K562 (cell line): ENCODE measurements around the gene PLXNA3. TPM values are rescaled to one million over a fixed set of nuclear protein-coding genes. Genes with fewer than 3 reads are reported as not detected.

Source experiments
- ATAC-seq: fragments of 200-7000 bp; cut with Tn5 transposase; 3 replicates; pipeline ENCODE4 v1.9.1; 2020; ENCODE audit warnings: moderate library complexity
- BruUV-seq: library from RNA; stranded (reverse); fragments of 400-500 nt; replicated peaks from 2 replicates; lab custom pipeline; 2021; lab: Mats Ljungman, UMichigan
- CTCF ChIA-PET: fragments of 300-600 bp; formaldehyde crosslinking; extraction: SDS; loops from one replicate; lab custom pipeline; 2021; ENCODE audit warnings: low intra/inter-chr PET ratio; lab: Yijun Ruan, JAX
- POLR2A ChIA-PET: fragments of 300-600, 350-650 bp; sonication (Branson Sonifier 250); formaldehyde crosslinking; extraction: SDS; loops from one replicate; lab custom pipeline; 2021; ENCODE audit warnings: antibody characterized with exemption, inconsistent platforms; lab: Yijun Ruan, JAX
- DNase-seq, 4 experiments: peaks; one replicate each; pipeline versions ENCODE4 v3.0.0 to v3.0.0-alpha.2; 2011 to 2018; ENCODE audit warnings: low spot score in 3 of 4, mixed read lengths in 3 of 4; ENCODE audit errors: extremely low read depth in 1 of 4
- FAIRE-seq: peaks from 2 replicates; lab custom pipeline; 2011; peaks lifted over from hg19 to GRCh38; lab: Jason Lieb, UNC
- H2AFZ ChIP-seq: 2 replicates; pipeline ENCODE4 v1.6.0; 2011; ENCODE audit warnings: low read depth, low read length, control low read depth, inconsistent platforms
- H3K27ac ChIP-seq: fragments of 200-600 bp; 3 replicates; pipeline ENCODE4 v1.8.0; 2011; ENCODE audit warnings: low read depth, mild to moderate bottlenecking, control low read depth, inconsistent platforms, low read length, moderate library complexity, mixed read lengths; ENCODE audit errors: extremely low read depth
- H3K27me3 ChIP-seq, 2 experiments: fragments of 300-600 bp in 1 of 2; 2 replicates in 1 of 2; 3 replicates in 1 of 2; pipeline versions ENCODE4 v1.6.0 to v1.8.0; 2011; ENCODE audit warnings: inconsistent platforms in 2 of 2, low read length in 2 of 2, mild to moderate bottlenecking in 1 of 2, mixed read lengths in 1 of 2, moderate library complexity in 1 of 2; ENCODE audit not compliant: control insufficient read depth in 2 of 2, insufficient read depth in 2 of 2
- H3K36me3 ChIP-seq: fragments of 300-600 bp; 3 replicates; pipeline ENCODE4 v1.8.0; 2011; ENCODE audit warnings: mild to moderate bottlenecking, low read length, inconsistent platforms; ENCODE audit not compliant: control insufficient read depth, insufficient read depth
- H3K4me1 ChIP-seq, 2 experiments: fragments of 200-600 bp in 1 of 2; replicated peaks in 1 of 2; 2 replicates in 1 of 2; 3 replicates in 1 of 2; pipeline versions ENCODE4 v1.5.1 to v1.8.0; 2011; ENCODE audit warnings: inconsistent platforms in 2 of 2, low read length in 2 of 2, mild to moderate bottlenecking in 1 of 2, mixed read lengths in 1 of 2, moderate library complexity in 1 of 2; ENCODE audit not compliant: control insufficient read depth in 2 of 2, insufficient read depth in 2 of 2
- H3K4me2 ChIP-seq: 2 replicates; pipeline ENCODE4 v1.6.1; 2011; ENCODE audit warnings: low read length, control low read depth, inconsistent platforms, mixed read lengths; ENCODE audit not compliant: insufficient read depth
- H3K4me3 ChIP-seq: fragments of 200-600 bp; sonication (generic), shearing (Covaris generic); 2 replicates; pipeline ENCODE4 v1.5.1; 2016; ENCODE audit warnings: control low read depth, inconsistent platforms
- H3K79me2 ChIP-seq: fragments of 200-600 bp; 3 replicates; pipeline ENCODE4 v1.8.0; 2011; ENCODE audit warnings: low read length, inconsistent platforms; ENCODE audit not compliant: control insufficient read depth, insufficient read depth
- H3K9ac ChIP-seq, 2 experiments: 2 replicates each; pipeline versions ENCODE4 v1.6.0 to v1.6.1; 2011; ENCODE audit warnings: low read depth in 2 of 2, low read length in 2 of 2, control low read depth in 1 of 2, inconsistent platforms in 1 of 2, mild to moderate bottlenecking in 1 of 2, mixed read lengths in 1 of 2; ENCODE audit not compliant: insufficient read depth in 1 of 2
- H3K9me1 ChIP-seq: one replicate; pipeline ENCODE4 v1.6.0; 2011; ENCODE audit warnings: inconsistent platforms, mild to moderate bottlenecking, low read length, moderate library complexity; ENCODE audit not compliant: control insufficient read depth, insufficient read depth
- H3K9me3 ChIP-seq: replicated peaks from 2 replicates; pipeline ENCODE4 v1.5.1; 2011; ENCODE audit warnings: low read depth, low read length, inconsistent platforms; ENCODE audit not compliant: control insufficient read depth, insufficient read depth
- H4K20me1 ChIP-seq: replicated peaks from 2 replicates; pipeline ENCODE4 v1.6.1; 2011; ENCODE audit warnings: low read length, inconsistent platforms, mixed read lengths; ENCODE audit not compliant: control insufficient read depth, insufficient read depth
- BRD9 ChIP-seq: fragments of 450-650 bp; IDR thresholded peaks from 2 replicates; pipeline ENCODE4 v1.6.1; 2018; ENCODE audit warnings: low read depth; ENCODE audit not compliant: partially characterized antibody
- GTF2E2 ChIP-seq: fragments of 200-800 bp; sonication (Bioruptor generic); IDR thresholded peaks from 2 replicates; pipeline ENCODE4 v1.6.1; 2016; ENCODE audit warnings: missing genetic modification characterization, missing compliant biosample characterization
- NR2C2 ChIP-seq, 2 experiments: fragments of 200-800 bp in 1 of 2; sonication (Bioruptor generic) in 1 of 2; sonication (generic) in 1 of 2; formaldehyde crosslinking in 1 of 2; IDR thresholded peaks; 2 replicates each; pipeline versions ENCODE4 v1.6.1 to v1.8.0; 2016 to 2022; ENCODE audit warnings: mild to moderate bottlenecking in 1 of 2, missing compliant biosample characterization in 1 of 2, missing genetic modification characterization in 1 of 2, missing genetic modification reagents in 1 of 2
- POLR2B ChIP-seq: fragments of 450-650 bp; IDR thresholded peaks from 2 replicates; pipeline ENCODE4 v1.6.1; 2018; ENCODE audit warnings: low read depth; ENCODE audit not compliant: partially characterized antibody
- RBFOX2 ChIP-seq: fragments of 200-400 bp; formaldehyde crosslinking; IDR thresholded peaks from 2 replicates; pipeline ENCODE4 v1.6.1; 2017; ENCODE audit warnings: low read depth, mild to moderate bottlenecking, low read length, moderate library complexity
- YBX1 ChIP-seq: fragments of 450-650 bp; IDR thresholded peaks from 2 replicates; pipeline ENCODE4 v1.7.1; 2016; ENCODE audit warnings: mild to moderate bottlenecking
- ZBTB17 ChIP-seq: fragments of 450-650 bp; formaldehyde crosslinking; IDR thresholded peaks from 2 replicates; pipeline ENCODE4 v1.4.0; 2020; ENCODE audit warnings: mild to moderate bottlenecking
- WGBS: fragments of 100-300 bp; shearing (Covaris generic); methylation state at CpG from one replicate; pipeline ENCODE4 v1.1.6; 2016; ENCODE audit warnings: low coverage, mixed read lengths; ENCODE audit not compliant: insufficient coverage; ENCODE audit errors: missing lambda C conversion rate; 5-methylcytosine and 5-hydroxymethylcytosine counted together
- in situ Hi-C: fragments of 300-500 bp; cut with MboI; formaldehyde crosslinking; loops from 4 replicates; pipeline ENCODE4 v1.15.0; 2018; ENCODE audit warnings: inconsistent platforms, mixed read lengths
- intact Hi-C: fragments of 100-400 bp; cut with micrococcal nuclease; formaldehyde crosslinking; loops from 2 replicates; pipeline ENCODE4 v1.14.2; 2022
- polyA plus RNA-seq, 8 experiments: library from polyadenylated mRNA; depleted of rRNA in 4 of 8; stranded (reverse) in 5 of 8; unstranded in 3 of 8; fragments of >200 nt; fragmentation: Nextera tagmentation in 2 of 8; fragmentation: Illumina TruSeq in 1 of 8; extraction: Ambion mirVana in 2 of 8; extraction: Trizol in 1 of 8; gene quantifications; 2 replicates each; pipeline versions ENCODE4 v1.2.1 to v1.2.3, GENCODE V29; 2011 to 2014; ENCODE audit warnings: inconsistent platforms in 1 of 8, missing spikeins in 1 of 8
- total RNA-seq, 7 experiments: library from RNA; depleted of rRNA in 6 of 7; stranded (reverse); fragments of >200 nt in 6 of 7; fragmentation: Illumina TruSeq in 2 of 7; extraction: Trizol in 2 of 7; gene quantifications; 2 replicates each; pipeline versions ENCODE4 v1.2.1 to v1.2.3, GENCODE V29; 2011 to 2021; ENCODE audit warnings: low replicate concordance in 1 of 7
- TF ChIP-seq, protein P1 (sequence below): fragments of 200-400 bp; formaldehyde crosslinking; IDR thresholded peaks from 2 replicates; pipeline ENCODE4 v1.6.1; 2017; ENCODE audit warnings: mild to moderate bottlenecking, low read depth, low read length, moderate library complexity

Gene PLXNA3
- total and polyA plus RNA-seq, 9 of the 15 experiments (the other 6 are each of a cell fraction or from before 2014, with no cell fraction given) = 0.32 to 47.8 (median 7.5) TPM

DNA sequence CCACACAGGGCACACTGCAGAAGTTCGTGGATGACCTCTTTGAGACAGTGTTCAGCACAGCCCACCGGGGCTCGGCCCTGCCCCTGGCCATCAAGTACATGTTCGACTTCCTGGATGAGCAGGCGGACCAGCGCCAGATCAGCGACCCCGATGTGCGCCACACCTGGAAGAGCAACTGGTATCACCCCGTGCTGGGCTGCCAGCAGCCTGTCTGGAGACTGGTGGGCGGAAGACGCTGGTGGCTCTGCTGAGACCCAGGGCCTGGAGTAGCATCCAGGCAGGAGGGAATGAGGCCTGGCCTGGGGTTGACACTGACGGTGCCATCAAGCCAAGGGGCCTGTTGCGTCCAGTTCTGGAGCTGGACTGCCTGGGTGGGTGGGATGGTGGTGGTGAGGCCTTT, 12.4 kb downstream of the PLXNA3 start (continued):
- TF ChIP-seq BRD9 = no peak
- TF ChIP-seq GTF2E2 (tag) = no peak
- TF ChIP-seq YBX1 = no peak
- TF ChIP-seq ZBTB17 (CRISPR knock-in tag) = no peak
- TF ChIP-seq, protein P1, sequence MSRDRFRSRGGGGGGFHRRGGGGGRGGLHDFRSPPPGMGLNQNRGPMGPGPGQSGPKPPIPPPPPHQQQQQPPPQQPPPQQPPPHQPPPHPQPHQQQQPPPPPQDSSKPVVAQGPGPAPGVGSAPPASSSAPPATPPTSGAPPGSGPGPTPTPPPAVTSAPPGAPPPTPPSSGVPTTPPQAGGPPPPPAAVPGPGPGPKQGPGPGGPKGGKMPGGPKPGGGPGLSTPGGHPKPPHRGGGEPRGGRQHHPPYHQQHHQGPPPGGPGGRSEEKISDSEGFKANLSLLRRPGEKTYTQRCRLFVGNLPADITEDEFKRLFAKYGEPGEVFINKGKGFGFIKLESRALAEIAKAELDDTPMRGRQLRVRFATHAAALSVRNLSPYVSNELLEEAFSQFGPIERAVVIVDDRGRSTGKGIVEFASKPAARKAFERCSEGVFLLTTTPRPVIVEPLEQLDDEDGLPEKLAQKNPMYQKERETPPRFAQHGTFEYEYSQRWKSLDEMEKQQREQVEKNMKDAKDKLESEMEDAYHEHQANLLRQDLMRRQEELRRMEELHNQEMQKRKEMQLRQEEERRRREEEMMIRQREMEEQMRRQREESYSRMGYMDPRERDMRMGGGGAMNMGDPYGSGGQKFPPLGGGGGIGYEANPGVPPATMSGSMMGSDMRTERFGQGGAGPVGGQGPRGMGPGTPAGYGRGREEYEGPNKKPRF = no peak

DNA sequence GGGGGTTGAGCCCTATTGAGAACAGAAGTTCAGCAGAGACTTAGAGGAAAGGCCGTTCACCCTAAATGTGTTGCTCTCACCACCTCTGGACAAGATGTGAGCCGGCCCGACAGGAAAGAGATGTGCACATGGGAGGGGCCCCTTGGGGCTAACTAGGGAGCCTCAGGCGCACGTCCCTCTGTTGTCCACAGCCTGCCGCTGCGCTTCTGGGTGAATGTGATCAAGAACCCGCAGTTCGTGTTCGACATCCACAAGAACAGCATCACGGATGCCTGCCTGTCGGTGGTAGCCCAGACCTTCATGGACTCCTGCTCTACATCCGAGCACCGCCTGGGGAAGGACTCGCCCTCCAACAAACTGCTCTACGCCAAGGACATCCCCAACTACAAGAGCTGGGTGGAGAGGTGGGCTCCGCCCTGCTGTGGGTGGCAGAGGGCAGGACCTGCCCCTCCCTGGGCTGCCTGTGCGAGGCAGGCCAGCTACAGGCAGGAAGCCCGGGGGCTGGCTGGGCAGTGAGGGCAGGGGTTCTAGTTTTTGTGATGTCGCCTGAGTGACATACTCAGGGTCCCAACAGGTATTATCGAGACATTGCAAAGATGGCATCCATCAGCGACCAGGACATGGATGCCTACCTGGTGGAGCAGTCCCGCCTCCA, 13.0 kb downstream of the PLXNA3 start:
- POLR2A ChIA-PET = interaction anchor here (1.1 kb wide), 1 partner anchor 7 kb away, joined by 4 read pairs; the partner anchor contains the start of gene LAGE3
- Histone ChIP-seq H3K79me2 (no peaks in the 10 kb centered on the region), H4K20me1 (no peaks in the 10 kb centered on the region), H3K4me2 (no peak overlapping the region), H3K4me1 (peaks cover 0 to 14% of the 10 kb centered on the region in 2 experiments; a peak in 2 of 5 replicates), H3K27me3 (no peaks in the 10 kb centered on the region), H3K36me3 (peaks cover 61% of the 10 kb centered on the region; the same call in 2 of the 3 replicates), H3K27ac (no peak overlapping the region), H3K9me3 (no peaks in the 10 kb centered on the region), H3K4me3 (no peak overlapping the region), H2AFZ (no peak overlapping the region), H3K9ac (no peak overlapping the region), H3K9me1 (no peaks in the 10 kb centered on the region)
- TF ChIP-seq POLR2B (no peak), RBFOX2 (0 out of 2 replicates have a peak, but pooled peaks have one; percentile 28), NR2C2 (CRISPR knock-in tag; IDR thresholded peaks at IDR 0.05) (no peak), NR2C2 (tag; IDR thresholded peaks at IDR 0.05) (no peak)
- 93% methylated on average over 16 of the region's 23 CpGs for WGBS
- DNase-seq (no peak), ATAC-seq (no peak), FAIRE-seq (no peak)
- CTCF ChIA-PET = no interaction called here
- intact Hi-C loops (no loop called here), in situ Hi-C loops (no loop called here)
- BruUV-seq = no TSS peak
